NB4 (cell line): Measurements from ENCODE around the gene BACE2.
"Not testable (repeated sequence)": the region's sequence is repeated elsewhere in the genome, so short reads cannot be mapped to it uniquely, and the experiment has no call there.

Experiments used
- CTCF ChIP-seq: IDR thresholded peaks from one replicate; pipeline ENCODE4 v1.5.1; 2012; ENCODE audit warnings: low read depth, low read length
- MYC ChIP-seq: IDR thresholded peaks from 2 replicates; pipeline ENCODE4 v1.6.1; 2011; ENCODE audit warnings: low read depth, low read length
- POLR2A ChIP-seq: IDR thresholded peaks from 2 replicates; pipeline ENCODE4 v1.6.1; 2011; ENCODE audit warnings: mild to moderate bottlenecking; ENCODE audit not compliant: insufficient read length; ENCODE audit errors: extremely low read depth

GRCh38 chr21:41192552-41192951, 24.6 kb downstream of the BACE2 start:
- TF ChIP-seq CTCF, POLR2A, MYC: not testable (repeated sequence)
